Trophoblast cell (in vitro differentiated cells and primary cell): Measurements from ENCODE around the gene ICA1L.

Experiments used
- DNase-seq, 2 donors: peaks; one replicate each; pipeline ENCODE4 v3.0.0-alpha.2; 2016
- H2AFZ ChIP-seq: 2 replicates; pipeline ENCODE4 v1.6.1; 2013; ENCODE audit warnings: low read length, moderate library complexity, mild to moderate bottlenecking; ENCODE audit not compliant: insufficient read depth, poor library complexity
- H2AK5ac ChIP-seq: 2 replicates; pipeline ENCODE4 v1.6.1; 2013; ENCODE audit warnings: mild to moderate bottlenecking, low read length
- H2BK120ac ChIP-seq: 2 replicates; pipeline ENCODE4 v1.6.1; 2013; ENCODE audit warnings: low read length, mild to moderate bottlenecking, moderate library complexity; ENCODE audit not compliant: insufficient read depth, poor library complexity
- H2BK12ac ChIP-seq: 2 replicates; pipeline ENCODE4 v1.6.1; 2013; ENCODE audit warnings: mild to moderate bottlenecking, low read length, moderate library complexity
- H2BK5ac ChIP-seq: 2 replicates; pipeline ENCODE4 v1.6.1; 2013; ENCODE audit warnings: low read length, low read depth, moderate library complexity, mild to moderate bottlenecking; ENCODE audit not compliant: poor library complexity
- H3K14ac ChIP-seq: 2 replicates; pipeline ENCODE4 v1.6.1; 2013; ENCODE audit warnings: mild to moderate bottlenecking, low read length
- H3K18ac ChIP-seq: 2 replicates; pipeline ENCODE4 v1.6.1; 2013; ENCODE audit warnings: mild to moderate bottlenecking, low read length
- H3K23ac ChIP-seq: 2 replicates; pipeline ENCODE4 v1.6.1; 2013; ENCODE audit warnings: low read length
- H3K27ac ChIP-seq: 2 replicates; pipeline ENCODE4 v1.5.1; 2013; ENCODE audit warnings: low read depth, mild to moderate bottlenecking, inconsistent platforms, low read length, moderate library complexity
- H3K27me3 ChIP-seq: 2 replicates; pipeline ENCODE4 v1.6.1; 2013; ENCODE audit warnings: inconsistent platforms, mild to moderate bottlenecking, low read length, moderate library complexity; ENCODE audit not compliant: insufficient read depth
- H3K36me3 ChIP-seq, 2 experiments: 1 replicate in 1 of 2; 2 replicates in 1 of 2; pipeline ENCODE4 v1.6.1; 2013; ENCODE audit warnings: low read length in 2 of 2, mild to moderate bottlenecking in 2 of 2, moderate library complexity in 1 of 2; ENCODE audit not compliant: insufficient read depth in 2 of 2, control insufficient read depth in 1 of 2
- H3K4ac ChIP-seq: 2 replicates; pipeline ENCODE4 v1.6.1; 2013; ENCODE audit warnings: low read depth, mild to moderate bottlenecking, low read length, moderate library complexity
- H3K4me1 ChIP-seq, 2 experiments: 1 replicate in 1 of 2; 2 replicates in 1 of 2; pipeline ENCODE4 v1.6.1; 2013; ENCODE audit warnings: low read length in 2 of 2, mild to moderate bottlenecking in 2 of 2, moderate library complexity in 1 of 2; ENCODE audit not compliant: insufficient read depth in 2 of 2, control insufficient read depth in 1 of 2
- H3K4me2 ChIP-seq: 2 replicates; pipeline ENCODE4 v1.6.1; 2013; ENCODE audit warnings: inconsistent platforms, mild to moderate bottlenecking, low read length, moderate library complexity
- H3K4me3 ChIP-seq: 2 replicates; pipeline ENCODE4 v1.5.1; 2013; ENCODE audit warnings: mild to moderate bottlenecking, low read depth, low read length, inconsistent platforms
- H3K79me1 ChIP-seq: one replicate; pipeline ENCODE4 v1.6.1; 2013; ENCODE audit warnings: low read length
- H3K79me2 ChIP-seq: 2 replicates; pipeline ENCODE4 v1.6.1; 2013; ENCODE audit warnings: low read length, mild to moderate bottlenecking; ENCODE audit not compliant: control insufficient read depth, insufficient read depth, poor library complexity
- H3K9ac ChIP-seq: 2 replicates; pipeline ENCODE4 v1.6.1; 2013; ENCODE audit warnings: mild to moderate bottlenecking, low read length
- H3K9me3 ChIP-seq: 2 replicates; pipeline ENCODE4 v1.6.1; 2013; ENCODE audit warnings: low read depth, mild to moderate bottlenecking, control low read depth, inconsistent platforms, low read length; ENCODE audit not compliant: insufficient read depth
- H4K12ac ChIP-seq: 2 replicates; pipeline ENCODE4 v1.6.1; 2013; ENCODE audit warnings: low read depth, mild to moderate bottlenecking, low read length, moderate library complexity
- H4K8ac ChIP-seq: 2 replicates; pipeline ENCODE4 v1.6.1; 2013; ENCODE audit warnings: low read depth, mild to moderate bottlenecking, low read length, moderate library complexity
- H4K91ac ChIP-seq: one replicate; pipeline ENCODE4 v1.6.1; 2013; ENCODE audit warnings: low read depth, mild to moderate bottlenecking, low read length, moderate library complexity
- WGBS: extraction: QIAGEN DNeasy Blood & Tissue Kit; methylation state at CpG from one replicate; pipeline ENCODE4 v1.1.7; 2013; ENCODE audit warnings: missing lambda C conversion rate; ENCODE audit not compliant: insufficient read length, insufficient coverage; ENCODE audit errors: extremely low coverage; 5-methylcytosine and 5-hydroxymethylcytosine counted together

Gene ICA1L

GRCh38 chr2:202790676-202791075 is 80.9 kb downstream of the ICA1L start:
- DNase-seq: peak in 1 of 2 donors; percentile 18
- Histone ChIP-seq H2BK5ac (no peak overlapping the region), H4K91ac (no peak overlapping the region), H3K18ac (no peak overlapping the region), H3K9me3 (no peaks in the 10 kb centered on the region), H3K9ac (no peak overlapping the region), H2AK5ac (no peak overlapping the region), H3K14ac (no peak overlapping the region), H3K27me3 (no peaks in the 10 kb centered on the region), H3K79me2 (no peaks in the 10 kb centered on the region), H2BK120ac (no peak overlapping the region), H3K79me1 (no peaks in the 10 kb centered on the region), H3K4me2 (no peak overlapping the region), H3K23ac (peak overlapping the region; percentile 43), H4K12ac (no peak overlapping the region), H2BK12ac (no peak overlapping the region), H3K4ac (no peak overlapping the region), H3K4me1 (peaks cover 0 to 9% of the 10 kb centered on the region in 2 experiments), H3K27ac (no peak overlapping the region), H2AFZ (no peak overlapping the region), H3K36me3 (no peaks in the 10 kb centered on the region), H4K8ac (no peak overlapping the region), H3K4me3 (no peak overlapping the region)
- no CpG with 5 or more reads among the region's 2 CpGs for WGBS

GRCh38 chr2:202786842-202787241 is 84.7 kb downstream of the ICA1L start:
- Histone ChIP-seq H3K9ac (no peak overlapping the region), H4K91ac (no peak overlapping the region), H2BK5ac (no peak overlapping the region), H4K8ac (no peak overlapping the region), H3K27ac (no peak overlapping the region), H3K18ac (no peak overlapping the region), H3K4me1 (peaks cover 0 to 9% of the 10 kb centered on the region in 2 experiments), H3K27me3 (no peaks in the 10 kb centered on the region), H2AFZ (no peak overlapping the region), H3K79me1 (no peaks in the 10 kb centered on the region), H3K79me2 (no peaks in the 10 kb centered on the region), H3K23ac (no peak overlapping the region), H4K12ac (no peak overlapping the region), H3K4me2 (no peak overlapping the region), H3K9me3 (no peaks in the 10 kb centered on the region), H2AK5ac (no peak overlapping the region), H3K14ac (no peak overlapping the region), H3K36me3 (no peaks in the 10 kb centered on the region), H3K4me3 (no peak overlapping the region), H3K4ac (no peak overlapping the region), H2BK120ac (no peak overlapping the region), H2BK12ac (no peak overlapping the region)
- no peak for DNase-seq
- no CpG with 5 or more reads among the region's 2 CpGs for WGBS

GRCh38 chr2:202782940-202783558 is 88.5 kb downstream of the ICA1L start:
- no CpG with 5 or more reads among the region's 3 CpGs for WGBS

DNA sequence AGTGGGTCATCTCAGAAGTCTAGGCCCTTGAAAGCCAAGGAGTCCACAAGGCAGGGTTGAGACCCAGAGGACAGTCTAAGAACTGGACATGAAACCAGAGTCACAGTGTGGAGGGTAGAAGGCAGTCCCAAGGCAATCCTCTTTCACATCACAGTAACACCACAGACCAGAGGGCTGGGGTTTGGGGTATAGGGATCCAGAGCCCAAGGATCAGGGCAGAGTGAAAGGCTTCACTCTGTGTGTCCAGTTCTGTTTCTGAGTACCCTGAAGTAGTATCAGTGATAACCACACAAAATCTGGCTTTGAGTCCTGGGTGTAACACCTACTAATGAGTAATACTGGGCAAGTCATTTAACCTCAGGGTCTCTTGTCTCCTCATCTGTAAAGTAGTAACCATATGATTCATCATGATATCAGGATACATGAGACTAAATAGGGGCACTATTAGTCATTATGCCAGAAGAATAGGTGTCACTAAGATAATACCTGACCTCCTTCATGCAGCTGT is 91.0 kb downstream of the ICA1L start:
- Histone ChIP-seq H4K8ac (no peak overlapping the region), H3K79me2 (no peaks in the 10 kb centered on the region), H3K14ac (no peak overlapping the region), H2BK12ac (no peak overlapping the region), H2AFZ (no peak overlapping the region), H3K4me3 (no peak overlapping the region), H3K18ac (no peak overlapping the region), H3K27me3 (no peaks in the 10 kb centered on the region), H3K9me3 (no peaks in the 10 kb centered on the region), H3K9ac (no peak overlapping the region), H3K36me3 (no peaks in the 10 kb centered on the region), H3K79me1 (no peaks in the 10 kb centered on the region), H4K12ac (no peak overlapping the region), H3K4me2 (no peak overlapping the region), H3K27ac (no peak overlapping the region), H2BK5ac (no peak overlapping the region), H2BK120ac (no peak overlapping the region), H3K4ac (no peak overlapping the region), H3K4me1 (no peaks in the 10 kb centered on the region), H2AK5ac (no peak overlapping the region), H3K23ac (no peak overlapping the region), H4K91ac (no peak overlapping the region)
- peak; percentile 45 to 82 for DNase-seq

More at GRCh38 chr2:202782940-202783558, 88.5 kb downstream of the ICA1L start:
- H3K23ac ChIP-seq: no peak overlapping the region
- no peak overlapping the region for H4K91ac ChIP-seq
- peaks cover 0 to 4% of the 10 kb centered on the region in 2 experiments for H3K4me1 ChIP-seq
- H3K18ac ChIP-seq: no peak overlapping the region
- H2BK12ac ChIP-seq: no peak overlapping the region
- no peak overlapping the region for H3K14ac ChIP-seq
- H3K4me2 ChIP-seq: no peak overlapping the region
- H2AFZ ChIP-seq: no peak overlapping the region
- H3K27ac ChIP-seq: no peak overlapping the region
- no peaks in the 10 kb centered on the region for H3K36me3 ChIP-seq
- no peak overlapping the region for H2BK120ac ChIP-seq
- no peak overlapping the region for H3K9ac ChIP-seq
- H4K12ac ChIP-seq: no peak overlapping the region
- H3K4ac ChIP-seq: no peak overlapping the region
- H3K27me3 ChIP-seq: no peaks in the 10 kb centered on the region
- H3K79me1 ChIP-seq: no peaks in the 10 kb centered on the region
- no peaks in the 10 kb centered on the region for H3K79me2 ChIP-seq
- H2BK5ac ChIP-seq: no peak overlapping the region
- no peak overlapping the region for H2AK5ac ChIP-seq
- no peak overlapping the region for H3K4me3 ChIP-seq
- no peaks in the 10 kb centered on the region for H3K9me3 ChIP-seq
- no peak for DNase-seq
- no peak overlapping the region for H4K8ac ChIP-seq
